LoVo (cell line): ENCODE measurements around the gene BIN2.

ENCODE experiments used
- DNase-seq: peaks from one replicate; pipeline ENCODE4 v3.0.0-alpha.2; 2016; ENCODE audit warnings: low spot score

The BIN2 gene

GRCh38 chr12:51254536-51254935, 69.4 kb downstream of the BIN2 start:
- DNase-seq, result no peak

- DNase-seq, result no peak
Observed at GRCh38 chr12:51253276-51253675, 70.7 kb downstream of the BIN2 start.

DNA sequence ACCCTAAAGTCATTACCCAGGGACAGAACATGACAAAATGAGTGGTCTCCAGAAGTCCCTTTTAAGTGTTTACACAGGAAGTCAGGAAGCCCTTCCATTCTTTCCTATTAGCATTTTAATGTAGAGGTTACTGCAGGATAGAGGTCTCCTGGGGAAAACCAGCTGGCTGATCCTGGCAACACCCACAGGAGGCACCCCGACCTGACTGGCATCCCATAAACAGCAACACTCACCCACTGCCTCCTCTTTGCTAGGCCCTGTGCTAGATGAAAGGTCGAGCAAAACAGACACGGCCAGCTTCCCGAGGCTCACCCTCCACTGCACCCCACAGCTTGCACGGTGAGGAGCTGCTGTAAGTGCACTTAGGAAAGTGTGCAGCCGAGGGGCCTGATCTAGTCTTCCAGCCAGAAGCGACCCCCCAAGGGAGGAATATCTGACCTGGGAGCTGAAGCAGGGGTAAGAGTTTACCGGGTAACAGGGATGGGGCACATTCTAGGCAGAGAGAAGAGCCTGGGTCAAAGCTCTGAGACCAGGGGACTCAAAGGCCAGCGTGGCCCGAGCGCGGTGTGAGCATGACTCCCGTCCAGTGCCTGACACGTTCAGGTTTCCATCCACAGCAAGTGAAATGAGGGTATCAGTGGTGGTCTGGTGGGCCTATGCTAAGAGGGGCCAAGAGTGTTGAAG, 76.3 kb downstream of the BIN2 start:
- no peak for DNase-seq

- no peak for DNase-seq
Observed at GRCh38 chr12:51246254-51246853, 77.6 kb downstream of the BIN2 start.

- no peak for DNase-seq
Observed at GRCh38 chr12:51245476-51246253, 78.3 kb downstream of the BIN2 start.

GRCh38 chr12:51244269-51244668, 79.7 kb downstream of the BIN2 start:
- no peak for DNase-seq

- DNase-seq, result no peak
Observed at GRCh38 chr12:51242876-51243275, 81.1 kb downstream of the BIN2 start.

DNA sequence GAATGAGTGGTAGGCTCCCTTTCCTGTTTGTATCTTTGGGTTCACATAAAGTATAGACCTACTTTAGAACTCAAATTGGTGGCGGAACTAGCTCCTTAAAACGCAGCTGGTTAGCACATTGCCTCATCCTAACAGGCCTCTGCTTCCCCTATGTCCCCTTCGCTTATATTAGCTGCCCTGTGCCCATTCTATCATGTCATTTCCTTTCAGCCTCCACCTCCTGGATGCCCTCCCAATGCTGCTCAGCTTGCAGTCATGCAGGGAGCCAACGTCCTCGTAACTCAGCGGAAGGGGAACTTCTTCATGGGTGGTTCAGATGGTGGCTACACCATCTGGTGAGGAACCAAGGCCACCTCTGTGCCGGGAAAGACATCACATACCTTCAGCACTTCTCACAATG, 81.9 kb downstream of the BIN2 start:
- no peak for DNase-seq

- DNase-seq, result no peak
Observed at GRCh38 chr12:51240971-51241370, 83.0 kb downstream of the BIN2 start.

GRCh38 chr12:51238510-51239334, 85.3 kb downstream of the BIN2 start, which contains the start of gene DAZAP2:
DAZAP2 (plus strand) TSS chr12:51238826; CDS start chr12:51238908, 82 bp downstream.
- peak; percentile 99 for DNase-seq

DNA sequence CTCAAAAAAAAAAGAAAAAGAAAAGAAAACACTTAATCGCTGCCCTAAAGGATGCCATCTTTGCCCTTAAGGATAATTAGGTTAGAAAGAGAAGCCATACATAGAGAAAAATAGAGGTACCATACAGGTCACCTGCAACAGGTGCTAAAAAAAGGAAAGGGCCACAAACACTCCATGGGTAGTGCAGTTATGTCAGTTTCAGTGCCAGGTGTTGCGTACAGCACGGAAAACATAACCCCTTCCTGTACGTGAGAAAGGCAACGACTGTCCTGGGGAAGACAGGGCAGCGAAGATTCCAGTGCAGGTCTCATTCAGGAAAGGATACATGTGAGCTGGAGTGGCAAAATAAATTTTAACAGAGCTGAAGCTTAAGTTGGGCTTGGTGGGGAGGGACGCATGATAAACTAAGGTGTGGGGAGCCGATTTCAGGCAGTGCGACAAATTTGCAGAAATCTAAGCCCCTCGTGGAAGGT, 85.9 kb downstream of the BIN2 start:
- no peak for DNase-seq

GRCh38 chr12:51234530-51234929, 89.4 kb downstream of the BIN2 start:
- no peak for DNase-seq

- no peak for DNase-seq
Observed at GRCh38 chr12:51232642-51233041, 91.3 kb downstream of the BIN2 start.
